GM18511 (cell line): ENCODE data around the gene MGAT4A.
A peak's percentile ranks its signal among the peaks of the same experiment; 100 is the strongest.
"Not testable (repeated sequence)": the region's sequence is repeated elsewhere in the genome, so short reads cannot be mapped to it uniquely, and the experiment has no call there.

Experiments
- ATAC-seq: cut with Tn5 transposase; IDR thresholded peaks from one replicate; pipeline ENCODE4 v1.9.1; 2021; ENCODE audit warnings: mild to moderate bottlenecking, moderate library complexity; ENCODE audit not compliant: unreplicated experiment

The MGAT4A gene

DNA sequence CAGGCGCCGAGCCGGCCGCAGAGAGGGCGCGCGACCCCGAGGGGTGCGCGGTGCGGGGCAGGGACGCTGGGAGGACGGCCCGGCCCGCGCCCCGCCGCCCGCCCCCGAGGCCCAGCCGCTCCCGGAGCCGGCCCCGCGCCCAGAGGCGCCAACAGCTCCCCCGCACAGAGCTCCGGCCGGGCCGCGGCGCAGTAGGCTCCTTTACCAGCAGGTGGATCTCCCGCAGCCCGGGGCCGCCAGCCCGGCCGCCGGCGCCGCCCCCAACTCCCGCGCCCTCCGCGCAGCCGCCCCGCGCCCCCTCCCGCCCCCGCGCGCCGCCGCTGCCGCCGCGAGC lies 258 bp downstream of the MGAT4A start:
- peak; percentile 64 for ATAC-seq

DNA sequence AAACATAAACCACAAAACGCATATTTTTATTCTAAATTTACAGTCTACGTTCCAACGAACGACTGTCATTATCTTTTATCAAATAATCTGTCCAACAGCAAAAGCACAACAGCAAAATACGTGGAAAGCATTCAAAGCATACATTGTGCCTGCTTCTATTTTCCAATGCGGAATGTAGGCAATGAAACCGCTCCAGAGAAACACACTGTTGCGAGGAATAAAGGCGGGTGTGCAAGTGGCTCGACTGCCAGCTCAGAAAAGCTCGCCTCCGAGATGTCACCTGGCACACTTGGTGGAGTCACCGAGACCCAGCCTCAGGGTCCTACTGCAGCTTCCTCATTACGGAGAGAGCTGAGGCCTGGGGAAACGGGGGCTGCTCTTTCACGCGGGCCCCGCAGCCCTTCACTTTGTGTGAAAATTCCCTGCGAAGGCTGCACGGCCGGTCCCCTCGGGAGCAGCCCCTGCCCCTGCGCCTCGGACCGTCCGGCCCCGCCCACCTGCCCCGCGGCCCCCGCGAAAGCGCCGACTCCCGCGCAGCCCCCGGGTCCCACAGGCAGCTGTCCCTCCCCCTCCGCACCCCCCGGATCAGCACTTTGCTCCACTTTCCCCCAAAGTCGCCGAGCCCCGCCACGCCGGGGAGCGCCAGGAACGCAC lies 752 bp downstream of the MGAT4A start:
- no peak for ATAC-seq

DNA sequence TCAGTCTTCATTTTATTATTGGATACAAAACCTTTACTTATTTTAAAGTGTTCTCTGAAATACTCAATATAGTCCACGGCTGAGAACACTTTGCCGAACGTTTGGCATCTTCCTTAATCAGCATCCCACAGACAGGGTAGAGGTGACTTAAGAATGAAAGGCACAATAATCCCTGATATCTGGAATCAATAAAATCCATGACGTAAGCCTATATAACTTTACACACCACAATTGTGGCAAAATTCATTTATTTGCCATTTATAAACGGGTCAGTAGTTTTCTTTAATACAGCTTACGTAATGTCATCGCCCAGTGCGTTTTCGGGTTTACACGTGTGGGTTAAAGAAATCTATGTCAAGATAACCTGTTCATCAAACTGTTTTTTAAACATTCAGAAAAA lies 1.3 kb downstream of the MGAT4A start:
- ATAC-seq: no peak

DNA sequence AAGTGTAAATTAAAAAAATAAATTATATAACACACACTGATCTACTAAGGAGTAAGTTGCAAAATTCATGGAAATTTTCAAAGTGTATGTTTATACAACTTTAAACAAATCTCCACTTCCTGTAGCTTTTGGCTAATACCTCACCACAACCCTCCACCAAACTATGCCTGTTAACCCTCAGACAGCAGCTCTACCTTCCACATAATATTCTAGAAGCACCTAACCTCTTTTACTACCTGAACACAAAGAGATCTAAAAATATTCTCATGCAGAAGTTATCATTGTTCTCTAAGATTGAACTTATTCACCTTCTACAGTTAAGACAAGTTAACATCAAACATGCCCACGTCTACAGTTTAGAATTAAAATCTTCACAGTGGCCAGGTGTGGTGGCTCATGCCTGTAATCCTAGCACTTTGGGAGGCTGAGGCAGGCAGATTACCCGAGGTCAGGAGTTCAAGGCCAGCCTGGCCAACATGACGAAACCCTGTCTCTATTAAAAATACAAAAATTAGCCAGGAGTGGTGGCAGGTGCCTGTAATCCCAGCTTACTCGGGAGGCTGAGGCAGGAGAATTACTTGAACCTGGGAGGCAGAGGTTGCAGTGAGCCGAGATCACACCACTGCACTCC lies 2.7 kb downstream of the MGAT4A start:
- ATAC-seq: not testable (repeated sequence)

DNA sequence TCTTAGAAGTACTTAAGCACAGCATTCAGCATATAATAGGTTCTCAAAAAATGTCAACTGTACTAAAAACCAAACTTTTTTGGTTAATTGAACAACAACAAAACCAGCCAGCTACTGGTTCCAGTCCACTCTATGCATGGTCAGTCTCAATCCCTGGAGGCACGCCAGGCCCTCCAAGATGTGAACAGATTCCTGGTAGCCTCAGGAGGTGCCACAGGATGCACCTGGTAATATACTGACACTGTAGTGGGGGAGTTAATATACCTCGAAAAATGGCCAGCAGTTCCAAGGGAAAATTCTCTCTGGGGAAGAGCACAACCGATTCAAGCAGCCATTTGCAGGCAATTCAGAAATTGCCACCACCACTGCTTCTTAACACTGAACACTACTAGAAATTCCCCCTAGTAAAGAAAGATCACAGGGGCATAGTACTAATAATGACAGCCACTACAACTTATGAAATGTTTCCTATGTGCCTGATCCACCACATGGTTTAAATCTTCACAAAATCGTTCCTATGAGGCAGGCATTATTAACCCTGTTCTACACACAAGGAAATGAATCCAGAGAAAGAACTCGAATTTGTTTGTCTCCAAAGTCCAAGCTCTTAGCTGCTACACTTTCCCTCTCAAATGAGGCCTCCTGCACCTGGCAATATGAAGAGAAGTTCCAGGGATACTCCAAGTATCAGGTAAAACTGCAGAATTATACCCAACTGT lies 3.4 kb downstream of the MGAT4A start:
- ATAC-seq: no peak

DNA sequence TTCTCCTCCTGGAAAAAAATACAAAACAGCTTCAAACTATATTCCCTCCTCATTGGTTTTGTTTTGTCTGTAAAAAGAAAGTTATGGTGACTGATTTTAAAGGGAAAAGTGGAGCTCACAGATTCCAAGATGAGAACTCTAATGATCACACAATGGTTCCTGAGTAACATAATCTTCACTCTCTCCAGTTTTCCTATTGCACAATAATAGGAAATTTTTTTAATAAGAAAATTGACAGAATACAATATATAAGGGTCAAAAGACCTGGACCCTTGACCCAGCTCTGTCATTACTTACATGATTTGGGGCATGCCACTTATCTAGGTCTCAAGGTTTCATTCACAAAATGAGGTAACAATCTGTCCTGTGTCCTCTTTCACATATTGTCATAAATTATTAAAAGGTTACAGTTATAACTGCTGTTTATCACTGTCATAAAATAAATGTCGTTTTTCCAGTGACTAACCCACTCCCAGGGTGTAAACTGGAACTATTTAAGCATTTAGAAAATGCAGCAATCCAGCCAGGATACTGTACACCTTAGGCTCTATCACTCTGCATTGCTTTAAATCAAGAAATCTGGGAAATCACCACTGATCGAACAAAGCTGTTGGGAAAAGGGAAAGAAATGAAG lies 4.1 kb downstream of the MGAT4A start:
- ATAC-seq: no peak

DNA sequence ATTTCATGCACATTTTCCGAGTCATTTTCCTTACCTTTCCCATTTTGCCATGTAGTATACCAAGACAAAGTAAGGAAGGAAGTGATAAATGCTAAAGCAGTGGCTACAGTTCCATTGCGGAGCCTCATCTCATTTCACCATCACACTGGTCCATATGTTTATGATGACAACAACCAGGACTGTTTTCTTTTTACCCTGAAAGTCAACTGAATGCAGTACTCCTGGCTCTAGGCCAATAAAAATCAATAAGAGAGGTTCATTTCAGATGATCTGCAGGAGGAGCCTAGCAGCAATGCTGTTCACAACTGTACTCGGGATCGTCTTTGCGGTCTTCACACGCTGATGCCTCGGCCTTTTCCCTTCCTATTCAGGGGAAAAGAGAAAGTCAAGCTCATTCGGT lies 4.7 kb downstream of the MGAT4A start:
- no peak for ATAC-seq

DNA sequence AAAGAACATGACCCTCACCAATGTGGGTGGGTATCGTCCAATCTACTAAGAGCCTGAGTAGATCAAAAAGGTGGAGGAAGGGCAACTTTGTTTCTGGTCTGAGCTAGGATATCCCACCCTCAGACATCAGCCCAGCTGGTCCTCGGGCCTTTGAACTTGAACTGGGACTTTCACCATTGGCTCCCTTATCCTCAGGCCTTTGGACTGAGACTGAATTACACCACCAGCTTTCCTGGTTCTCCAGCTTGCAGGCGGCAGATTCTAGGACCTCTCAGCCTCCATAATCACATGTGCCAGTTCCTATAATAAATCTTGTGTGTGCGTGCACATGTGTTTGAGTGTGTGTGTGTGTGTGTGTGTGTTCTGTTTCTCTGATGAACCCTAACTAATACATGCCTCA lies 10.6 kb downstream of the MGAT4A start:
- ATAC-seq: no peak

DNA sequence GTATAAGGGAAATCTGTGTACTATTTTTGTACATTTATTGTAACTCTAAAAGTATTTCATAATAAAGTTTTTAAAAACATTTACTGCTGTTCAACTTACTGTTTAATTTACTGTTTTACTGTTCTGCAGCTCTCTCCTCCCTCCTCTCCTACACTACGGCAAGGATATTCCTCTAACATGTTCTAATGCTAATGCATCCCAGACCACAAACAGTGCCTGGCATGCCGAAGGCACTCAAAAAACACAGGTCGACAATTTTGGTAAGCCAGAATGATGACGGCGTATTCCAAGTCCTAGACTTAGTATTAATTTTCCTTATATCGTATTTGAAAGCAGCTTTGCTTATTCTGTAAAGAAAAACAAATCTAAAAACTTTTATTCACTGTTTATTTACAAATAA lies 13.3 kb downstream of the MGAT4A start:
- ATAC-seq: no peak

DNA sequence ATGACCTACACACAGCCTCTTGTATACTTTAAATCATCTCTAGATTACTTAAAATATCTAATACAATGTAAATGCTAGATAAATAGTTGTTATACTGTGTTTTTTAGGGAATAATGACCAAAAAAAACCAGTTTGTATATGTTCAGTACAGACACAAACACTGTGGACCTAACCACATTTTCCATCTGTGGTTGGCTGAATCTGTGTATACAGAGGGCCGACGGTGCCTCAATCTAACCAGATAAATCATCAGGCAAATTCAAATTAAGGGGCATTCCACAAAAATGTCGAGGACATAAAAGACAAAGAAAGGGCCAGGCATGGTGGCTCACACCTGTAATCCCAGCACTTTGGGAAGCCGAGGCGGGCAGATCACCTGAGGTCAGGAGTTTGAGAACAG lies 14.1 kb downstream of the MGAT4A start:
- ATAC-seq: no peak

DNA sequence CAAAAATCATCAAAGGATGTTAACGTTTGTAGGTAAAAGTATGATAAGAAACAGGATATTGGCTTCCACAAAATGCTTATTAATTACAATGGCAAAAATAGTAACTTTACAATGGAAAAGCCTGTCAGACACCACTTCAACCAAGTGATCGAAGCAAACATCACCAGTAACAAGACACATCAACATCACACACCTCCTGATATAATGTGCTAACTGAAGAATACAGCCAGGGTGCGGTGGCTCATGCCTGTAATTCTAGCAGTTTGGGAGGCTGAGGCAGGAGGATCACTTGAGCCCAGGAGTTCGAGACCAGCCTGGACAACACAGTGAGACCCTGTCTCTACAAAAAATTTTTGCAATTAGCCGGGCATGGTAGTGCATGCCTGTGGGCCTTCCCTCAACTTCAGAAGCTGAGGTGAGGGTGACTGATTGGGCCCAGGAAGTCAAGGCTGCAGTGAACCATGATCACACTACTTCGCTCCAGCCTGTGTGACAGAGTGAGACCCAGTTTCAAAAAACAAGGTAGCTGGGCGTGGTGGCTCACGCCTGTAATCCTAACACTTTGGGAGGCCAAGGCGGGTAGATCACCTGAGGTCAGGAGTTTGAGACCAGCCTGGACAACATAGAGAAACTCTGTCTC lies 15.0 kb downstream of the MGAT4A start:
- ATAC-seq: no peak

DNA sequence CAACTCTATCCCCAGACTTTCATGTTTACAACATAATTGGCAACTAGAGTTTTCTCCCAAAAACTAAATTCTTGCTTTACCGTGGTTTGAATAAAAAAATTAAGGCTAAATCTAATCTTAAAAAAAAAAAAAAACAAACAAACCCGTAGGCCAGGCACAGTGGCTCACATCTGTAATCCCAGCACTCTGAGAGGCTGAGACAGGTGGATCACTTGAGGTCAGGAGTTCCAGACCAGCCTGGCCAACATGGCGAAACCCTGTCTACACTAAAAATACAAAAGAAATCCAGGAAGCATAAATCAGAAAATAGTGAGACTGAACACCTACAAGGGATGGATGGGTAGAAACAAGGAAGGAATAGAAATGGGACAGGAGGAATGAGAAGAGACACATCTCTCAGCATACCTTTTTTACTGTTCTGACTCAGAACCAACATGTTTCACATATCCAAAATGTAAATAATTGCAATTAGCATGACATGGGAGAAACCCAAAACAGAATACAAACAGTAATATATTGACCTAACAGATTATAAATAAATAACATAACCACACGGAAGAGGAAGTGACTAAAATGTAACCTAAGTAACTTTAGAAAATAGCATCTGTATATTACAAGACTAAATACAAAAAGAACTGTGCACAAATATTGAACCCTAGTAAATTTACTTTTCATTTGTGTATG lies 17.5 kb downstream of the MGAT4A start:
- peak; percentile 82 for ATAC-seq

DNA sequence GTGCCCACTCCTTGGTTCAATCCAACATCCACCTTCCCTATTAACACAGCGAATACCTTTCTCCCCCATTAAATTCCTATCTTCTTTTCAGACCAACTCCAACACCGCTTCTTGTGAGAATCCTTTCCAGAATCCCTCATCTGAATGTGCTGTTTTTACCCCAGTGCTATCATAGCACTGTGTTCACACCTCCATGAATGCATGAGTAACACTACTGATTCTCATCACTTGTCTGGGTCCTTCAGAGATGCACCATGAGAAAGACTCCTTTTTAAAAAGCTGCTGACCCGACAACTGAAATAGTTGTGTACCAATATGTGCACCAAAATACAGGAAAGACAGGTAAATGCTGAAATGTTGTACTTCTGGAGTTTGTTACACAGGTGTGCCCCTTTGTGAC lies 18.8 kb downstream of the MGAT4A start:
- no peak for ATAC-seq

DNA sequence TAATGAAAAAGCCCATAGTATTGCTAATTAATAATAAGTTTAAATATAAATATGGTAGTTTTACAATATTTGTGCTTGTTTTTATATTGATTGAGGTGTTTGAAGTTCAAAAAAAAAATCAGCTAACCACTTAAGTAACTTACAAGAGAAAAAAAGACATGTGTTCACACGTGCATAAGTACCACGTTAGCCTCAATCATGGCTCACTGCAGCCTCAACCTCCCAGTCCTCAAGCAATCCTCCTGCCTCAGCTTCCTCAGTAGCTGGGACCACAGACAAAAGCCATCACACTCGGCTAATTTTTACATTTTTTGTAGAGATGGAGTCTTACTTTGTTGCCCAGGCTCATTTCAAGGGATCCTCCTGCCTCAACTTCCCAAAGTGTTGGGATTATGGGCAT lies 19.4 kb downstream of the MGAT4A start:
- ATAC-seq: no peak

DNA sequence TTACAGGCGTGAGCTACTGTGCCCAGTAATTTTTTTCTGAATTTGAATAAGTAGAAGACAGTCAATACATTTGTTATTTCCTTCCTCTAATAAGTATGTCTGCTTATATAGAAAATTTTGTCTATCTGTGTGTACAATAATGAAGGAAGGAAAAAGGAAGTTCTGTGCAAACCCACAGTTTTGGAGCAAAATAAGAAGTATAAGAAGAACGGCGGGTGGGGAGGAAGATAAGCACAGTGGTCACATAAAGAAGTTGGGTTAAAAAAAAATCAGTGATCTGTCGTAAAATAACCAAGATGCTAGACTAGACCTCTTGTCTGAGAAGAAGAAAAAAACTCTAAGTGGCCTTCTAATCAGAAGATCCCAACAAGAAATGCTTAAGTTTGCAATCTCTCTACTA lies 20.2 kb downstream of the MGAT4A start:
- ATAC-seq: no peak

DNA sequence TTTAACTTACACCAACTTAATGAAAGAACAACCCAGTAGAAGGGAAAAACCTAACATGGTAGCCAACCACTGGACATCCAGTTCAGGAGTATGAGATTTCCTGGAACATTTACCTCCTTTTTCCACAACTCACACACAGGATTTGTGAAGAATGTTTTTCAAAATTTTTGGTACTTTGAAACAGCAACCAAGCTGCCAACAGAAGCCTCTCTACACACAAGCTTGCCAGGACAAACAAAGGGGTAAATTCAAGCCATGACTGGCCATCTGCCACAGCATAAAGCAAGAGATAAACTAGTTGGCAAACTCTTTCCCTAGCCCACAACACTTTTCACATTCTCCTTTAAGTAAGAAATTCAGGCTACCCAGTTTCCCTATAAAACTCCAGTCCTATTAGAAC lies 21.4 kb downstream of the MGAT4A start:
- ATAC-seq: no peak

DNA sequence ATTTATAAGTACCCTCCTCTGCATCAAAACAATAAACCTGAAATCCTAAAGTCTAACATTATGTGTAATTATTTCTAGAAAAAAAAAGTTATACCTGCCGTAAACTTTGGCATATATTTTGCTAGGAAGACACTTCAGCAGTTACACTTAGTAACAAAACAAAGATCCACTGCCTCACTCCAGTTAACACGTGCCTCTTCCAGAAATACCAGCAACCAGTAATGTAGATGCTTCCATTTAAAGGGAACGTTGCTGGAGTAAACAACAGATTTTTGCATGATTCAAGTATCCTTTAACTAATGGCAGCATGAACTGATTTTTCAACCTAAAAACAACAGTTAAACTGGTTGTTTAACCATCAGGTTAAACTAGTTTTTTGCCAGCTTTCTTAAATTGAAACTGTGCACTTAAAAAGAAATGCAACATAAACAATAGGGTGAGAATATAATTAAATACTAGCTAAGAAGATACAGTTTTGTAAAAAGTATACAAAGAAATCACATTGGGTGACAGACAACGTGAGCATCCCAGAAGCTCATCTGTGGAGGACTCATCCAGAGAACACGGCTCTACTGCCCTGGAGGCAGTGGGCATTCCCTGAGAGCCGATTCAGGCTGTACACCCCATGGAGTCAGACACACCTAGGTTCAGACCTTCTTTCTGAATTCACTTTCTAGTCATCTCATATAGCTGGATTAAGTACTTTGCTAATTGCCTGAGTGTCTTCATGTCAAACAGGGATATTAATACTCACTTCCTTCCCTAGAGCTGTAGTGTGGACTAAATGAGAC lies 22.3 kb downstream of the MGAT4A start:
- ATAC-seq: no peak

DNA sequence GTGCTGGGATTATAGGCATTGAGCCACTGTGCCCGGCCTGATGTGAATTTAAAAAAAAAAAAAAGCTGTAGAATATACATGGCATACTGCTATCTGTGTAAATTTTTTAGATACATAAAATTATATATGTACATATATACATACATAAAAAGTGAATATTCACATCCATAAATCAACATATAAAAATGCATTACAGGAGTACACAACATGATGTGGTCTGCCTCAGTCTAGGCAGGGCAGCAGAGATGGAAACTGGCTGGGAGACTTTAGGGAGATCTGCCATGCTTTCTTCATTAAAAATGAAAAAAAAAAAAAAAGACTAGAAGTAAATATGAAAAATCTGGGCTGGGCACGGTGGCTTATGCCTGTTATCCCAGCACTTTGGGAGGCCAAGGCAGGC lies 24.3 kb downstream of the MGAT4A start:
- ATAC-seq: no peak

DNA sequence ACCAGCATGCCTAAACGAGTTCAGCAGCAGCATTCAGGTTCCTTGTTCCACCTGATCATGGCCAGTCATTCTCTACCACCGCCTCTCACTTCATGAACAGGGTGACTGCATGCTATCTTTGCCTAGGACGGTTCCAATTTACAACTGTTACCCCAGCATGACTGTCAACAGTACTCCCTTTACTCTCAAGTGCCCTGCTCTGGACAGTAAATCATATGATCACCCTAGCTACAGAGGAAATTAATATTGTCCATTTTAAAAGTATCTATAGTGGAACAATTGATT lies 25.7 kb downstream of the MGAT4A start:
- ATAC-seq: no peak

DNA sequence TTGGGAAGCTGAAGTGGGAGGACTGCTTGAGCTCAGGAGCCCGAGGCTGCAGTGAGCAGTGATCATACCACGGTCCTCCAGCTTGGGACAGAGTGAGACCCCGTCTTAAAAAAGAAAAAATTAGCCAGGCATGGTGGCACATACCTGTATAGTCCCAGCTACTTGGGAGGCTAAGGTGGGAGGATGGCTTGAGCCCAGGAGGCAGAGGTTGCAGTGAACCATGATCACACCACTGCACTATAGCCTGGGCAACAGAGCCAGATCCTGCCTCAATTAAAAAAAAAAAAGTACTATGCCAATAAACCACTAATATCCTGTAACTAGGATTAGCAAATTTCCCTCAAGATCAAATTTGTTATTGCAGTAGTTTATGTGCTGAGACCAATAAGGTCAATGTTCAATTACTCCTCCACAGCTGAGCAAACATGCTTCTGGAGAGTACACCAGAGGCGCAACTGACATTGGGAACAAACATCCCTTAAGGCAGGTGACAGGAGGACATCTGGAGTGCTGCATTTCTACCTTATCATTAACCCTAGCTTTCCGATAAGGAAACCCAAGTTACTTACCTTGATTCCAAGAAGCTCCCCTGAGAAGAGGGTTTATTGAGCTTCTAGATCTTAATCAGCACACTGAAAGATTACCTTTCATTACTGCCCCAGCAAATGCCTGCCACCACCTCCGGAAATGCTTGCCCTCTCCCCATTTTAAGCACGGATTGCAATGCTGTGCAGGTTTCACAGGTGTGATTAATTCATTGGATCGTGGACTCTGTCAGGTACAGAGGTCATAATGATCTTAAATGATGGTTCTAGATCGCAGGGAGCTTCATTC lies 26.2 kb downstream of the MGAT4A start:
- ATAC-seq: no peak
